Naive B cell (primary cell): ENCODE results near the gene CNTN5. TPM values are rescaled to one million over a fixed set of nuclear protein-coding genes. Genes with fewer than 3 reads are reported as not detected.
A peak's percentile ranks its signal among the peaks of the same experiment; 100 is the strongest.

ENCODE experiments used
- ATAC-seq, 2 donors: fragments of 150-1000 bp; cut with Tn5 transposase; 2 replicates each; pipeline ENCODE4 v1.10.0; 2021; ENCODE audit warnings: low read depth in 2 of 2, mild to moderate bottlenecking in 2 of 2, moderate library complexity in 2 of 2
- DNase-seq: peaks from one replicate; pipeline ENCODE4 v3.0.0; 2022
- H3K27ac Mint-ChIP-seq, 6 donors: one replicate each; pipeline ENCODE4 v1.8.0; 2020 to 2022; ENCODE audit warnings: mild to moderate bottlenecking in 6 of 6, mixed read lengths in 6 of 6, moderate library complexity in 5 of 6, inconsistent platforms in 2 of 6
- H3K27me3 Mint-ChIP-seq, 3 donors: one replicate each; pipeline ENCODE4 v1.8.0; 2021 to 2022; ENCODE audit warnings: mixed read lengths in 3 of 3, mild to moderate bottlenecking in 1 of 3
- H3K36me3 Mint-ChIP-seq, 2 donors: one replicate each; pipeline ENCODE4 v1.8.0; 2020 to 2022; ENCODE audit warnings: mixed read lengths in 2 of 2, inconsistent platforms in 1 of 2, mild to moderate bottlenecking in 1 of 2
- H3K4me1 Mint-ChIP-seq, 3 donors: one replicate each; pipeline ENCODE4 v1.8.0; 2020 to 2022; ENCODE audit warnings: mixed read lengths in 3 of 3, inconsistent platforms in 1 of 3, mild to moderate bottlenecking in 1 of 3, moderate library complexity in 1 of 3
- H3K4me3 Mint-ChIP-seq, 8 donors: one replicate each; pipeline ENCODE4 v1.8.0; 2020 to 2022; ENCODE audit warnings: mild to moderate bottlenecking in 8 of 8, mixed read lengths in 8 of 8, moderate library complexity in 8 of 8, inconsistent platforms in 2 of 8
- H3K9me3 Mint-ChIP-seq, 7 donors: one replicate each; pipeline ENCODE4 v1.8.0; 2020 to 2022; ENCODE audit warnings: mixed read lengths in 7 of 7, mild to moderate bottlenecking in 5 of 7, inconsistent platforms in 2 of 7, moderate library complexity in 1 of 7
- polyA plus RNA-seq, 6 donors: library from polyadenylated mRNA; unstranded; fragments of 300-500 nt; fragmentation: Illumina TruSeq; gene quantifications; one replicate each; pipeline ENCODE4 v1.2.3, GENCODE V29; 2021; ENCODE audit warnings: low read depth in 6 of 6

CNTN5 gene
- polyA plus RNA-seq, 6 donors from 2014 or later = not detected

DNA sequence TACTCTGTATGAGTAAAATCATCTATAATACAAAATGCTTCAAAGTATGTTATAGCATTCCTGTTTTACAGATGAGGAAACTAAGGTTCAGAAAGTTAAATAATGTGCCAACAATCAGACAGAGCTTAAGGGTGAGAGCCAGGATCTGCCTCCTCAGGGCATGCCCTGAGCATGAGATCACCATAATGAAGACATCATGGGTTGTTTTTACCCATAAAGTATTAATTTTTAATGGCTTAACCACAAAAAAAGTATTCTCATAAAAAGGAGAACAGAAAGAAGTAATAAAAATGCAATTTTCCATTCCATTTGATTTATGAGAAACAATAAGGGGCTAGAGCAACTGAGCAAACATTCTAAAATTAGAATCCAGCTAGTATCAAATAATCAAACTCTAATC lies 1132.0 kb downstream of the CNTN5 start:
- ATAC-seq = no peak
- no peaks in the 10 kb centered on the region for H3K36me3 Mint-ChIP-seq

DNA sequence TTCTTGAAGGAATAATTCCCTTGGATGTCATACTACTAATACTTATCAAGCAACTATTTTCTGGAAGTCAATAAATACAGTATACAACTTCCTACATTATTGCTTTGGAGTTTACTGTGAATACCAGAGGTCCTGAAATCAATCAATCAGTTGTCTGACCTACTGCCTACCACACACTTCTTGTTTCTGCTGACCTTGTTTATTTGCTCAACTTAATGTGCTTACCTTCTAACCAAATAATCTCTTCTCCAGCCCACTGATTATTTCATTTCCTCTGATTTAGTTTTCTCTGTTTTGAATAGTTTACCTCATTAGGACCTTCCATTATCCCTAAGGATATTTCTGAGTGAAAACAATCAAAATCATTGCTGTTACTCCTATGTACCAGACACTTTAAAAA lies 1142.7 kb downstream of the CNTN5 start:
- no peaks in the 10 kb centered on the region for H3K27me3 Mint-ChIP-seq
- no peak overlapping the region for H3K4me3 Mint-ChIP-seq
- no peak overlapping the region for H3K27ac Mint-ChIP-seq
- H3K9me3 Mint-ChIP-seq = peaks cover 0 to 11% (median 5%) of the 10 kb centered on the region in 7 donors
- H3K36me3 Mint-ChIP-seq = no peaks in the 10 kb centered on the region
- ATAC-seq = no peak
- H3K4me1 Mint-ChIP-seq = no peaks in the 10 kb centered on the region
- no peak for DNase-seq

More for the DNA sequence above, 1132.0 kb downstream of the CNTN5 start:
- Mint-ChIP-seq H3K27me3 (no peaks in the 10 kb centered on the region), H3K4me1 (no peaks in the 10 kb centered on the region), H3K9me3 (peaks cover 0 to 12% (median 5%) of the 10 kb centered on the region in 7 donors), H3K27ac (no peak overlapping the region), H3K4me3 (no peak overlapping the region)
- DNase-seq = no peak

- Mint-ChIP-seq H3K27me3 (no peaks in the 10 kb centered on the region), H3K27ac (no peak overlapping the region), H3K9me3 (peaks cover 0 to 24% (median 0%) of the 10 kb centered on the region in 7 donors), H3K4me1 (no peaks in the 10 kb centered on the region), H3K4me3 (no peak overlapping the region), H3K36me3 (no peaks in the 10 kb centered on the region)
- DNase-seq (no peak), ATAC-seq (no peak)
Observed at GRCh38 chr11:100174881-100175280, 1154.1 kb downstream of the CNTN5 start.

- Mint-ChIP-seq H3K36me3 (no peaks in the 10 kb centered on the region), H3K27me3 (no peaks in the 10 kb centered on the region)
- no peak for ATAC-seq
Observed at GRCh38 chr11:100176456-100176855, 1155.7 kb downstream of the CNTN5 start.

GRCh38 chr11:100177651-100178050 lies 1156.9 kb downstream of the CNTN5 start:
- ATAC-seq = no peak
- no peak for DNase-seq
- peaks cover 0 to 20% (median 4%) of the 10 kb centered on the region in 7 donors for H3K9me3 Mint-ChIP-seq
- H3K27me3 Mint-ChIP-seq = no peaks in the 10 kb centered on the region
- no peak overlapping the region for H3K27ac Mint-ChIP-seq
- H3K36me3 Mint-ChIP-seq = no peaks in the 10 kb centered on the region
- H3K4me3 Mint-ChIP-seq = no peak overlapping the region
- H3K4me1 Mint-ChIP-seq = no peaks in the 10 kb centered on the region

More at GRCh38 chr11:100176456-100176855, 1155.7 kb downstream of the CNTN5 start:
- no peak for DNase-seq
- no peaks in the 10 kb centered on the region for H3K4me1 Mint-ChIP-seq
- H3K27ac Mint-ChIP-seq = no peak overlapping the region
- H3K4me3 Mint-ChIP-seq = no peak overlapping the region
- peaks cover 0 to 24% (median 4%) of the 10 kb centered on the region in 7 donors for H3K9me3 Mint-ChIP-seq

DNA sequence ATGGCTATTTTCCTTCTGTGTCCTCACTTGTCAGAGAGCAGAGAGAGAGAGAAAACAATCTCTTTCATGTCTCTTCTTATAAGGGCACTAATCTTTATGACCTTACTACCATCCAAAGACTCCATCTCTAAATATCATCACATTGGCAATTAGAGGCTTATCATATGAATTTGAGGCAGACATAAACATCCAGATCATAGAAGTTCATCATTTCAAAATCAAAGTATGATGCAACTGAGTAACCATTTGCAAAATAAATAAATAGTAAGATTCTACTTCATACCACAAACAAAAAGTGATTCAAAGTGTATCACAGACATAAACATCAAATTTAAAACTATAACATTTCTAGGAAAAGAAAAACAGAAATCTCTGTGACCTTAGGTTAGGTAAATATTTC lies 1161.6 kb downstream of the CNTN5 start:
- Mint-ChIP-seq H3K4me1 (no peaks in the 10 kb centered on the region), H3K27me3 (no peaks in the 10 kb centered on the region), H3K9me3 (peaks cover 0 to 19% (median 9%) of the 10 kb centered on the region in 7 donors), H3K36me3 (no peaks in the 10 kb centered on the region), H3K27ac (no peak overlapping the region), H3K4me3 (no peak overlapping the region)
- DNase-seq (no peak), ATAC-seq (no peak)

DNA sequence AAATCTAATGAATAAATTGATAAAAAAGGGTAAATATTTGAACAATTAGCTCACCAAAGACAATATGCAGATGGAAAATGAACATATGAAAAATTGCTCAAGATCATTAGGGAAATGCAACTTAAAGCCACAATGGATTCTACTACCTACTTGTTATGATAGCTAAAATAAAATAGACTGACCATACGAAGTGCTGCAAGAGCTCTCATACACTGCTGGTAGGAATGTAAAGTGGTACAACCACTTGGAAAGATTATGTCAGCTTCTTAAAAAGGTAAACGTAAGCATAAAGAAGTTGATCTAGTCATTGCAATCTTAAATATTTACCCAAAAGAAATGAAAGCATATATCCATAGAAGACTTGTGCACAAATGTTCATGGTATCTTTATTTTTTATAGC lies 1162.2 kb downstream of the CNTN5 start:
- no peak for DNase-seq
- ATAC-seq = no peak
- H3K27ac Mint-ChIP-seq = peak overlapping the region in 1 of 6 donors; percentile 15
- H3K27me3 Mint-ChIP-seq = no peaks in the 10 kb centered on the region
- H3K9me3 Mint-ChIP-seq = peaks cover 0 to 19% (median 9%) of the 10 kb centered on the region in 7 donors
- no peaks in the 10 kb centered on the region for H3K36me3 Mint-ChIP-seq
- H3K4me3 Mint-ChIP-seq = no peak overlapping the region
- no peaks in the 10 kb centered on the region for H3K4me1 Mint-ChIP-seq

DNA sequence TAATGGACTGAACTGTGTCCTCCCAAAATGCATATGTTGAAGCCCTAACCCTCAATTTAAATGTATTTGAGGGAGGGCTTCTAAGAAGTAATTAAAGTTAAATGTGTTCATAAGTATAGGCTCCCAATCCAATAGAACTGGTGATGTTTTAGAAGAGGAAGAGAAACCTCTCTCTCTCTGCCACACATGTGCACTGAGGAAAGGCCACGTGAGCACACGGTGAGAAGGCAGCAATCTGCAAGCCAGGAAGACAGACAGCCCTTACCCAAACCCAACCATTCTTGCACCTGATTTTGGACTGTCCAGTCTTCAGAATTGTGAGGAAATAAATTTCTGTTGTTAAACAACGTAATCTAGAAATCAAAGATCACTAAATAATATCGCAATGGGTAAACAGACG lies 1164.8 kb downstream of the CNTN5 start:
- H3K4me3 Mint-ChIP-seq = no peak overlapping the region
- no peaks in the 10 kb centered on the region for H3K36me3 Mint-ChIP-seq
- H3K4me1 Mint-ChIP-seq = no peaks in the 10 kb centered on the region
- DNase-seq (no peak), ATAC-seq (no peak)
- no peaks in the 10 kb centered on the region for H3K27me3 Mint-ChIP-seq
- peaks cover 0 to 19% (median 7%) of the 10 kb centered on the region in 7 donors for H3K9me3 Mint-ChIP-seq
- no peak overlapping the region for H3K27ac Mint-ChIP-seq

DNA sequence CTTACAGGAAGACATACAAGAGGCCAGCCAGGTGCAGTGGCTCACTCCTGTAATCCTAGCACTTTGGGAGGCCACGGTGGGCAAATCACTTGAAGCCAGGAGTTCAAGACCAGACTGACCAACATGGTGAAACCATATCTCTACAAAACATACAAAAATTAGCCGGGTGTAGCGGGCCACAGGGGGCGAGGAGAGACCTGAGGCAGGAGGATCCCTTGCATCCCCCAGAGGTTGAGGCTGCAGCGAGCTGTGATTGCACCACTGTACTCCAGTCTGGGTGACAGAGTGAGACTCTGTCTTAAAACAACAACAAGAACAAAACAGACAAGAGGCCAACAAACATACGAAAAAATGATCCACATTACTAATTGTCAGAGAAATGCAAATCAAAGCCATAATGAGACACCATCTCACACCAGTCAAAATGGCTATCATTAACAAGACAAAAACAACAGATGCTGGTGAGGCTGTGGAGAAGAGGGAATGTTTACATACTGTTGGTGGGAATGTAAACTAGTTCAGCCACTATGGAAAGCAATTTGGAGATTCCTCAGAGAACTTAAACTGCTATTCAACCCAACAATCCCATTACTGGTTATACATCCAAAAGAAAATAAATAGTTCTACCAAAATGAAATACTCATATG lies 1167.5 kb downstream of the CNTN5 start:
- no peak for ATAC-seq
- DNase-seq = no peak
- no peaks in the 10 kb centered on the region for H3K36me3 Mint-ChIP-seq
- H3K27ac Mint-ChIP-seq = no peak overlapping the region
- H3K4me1 Mint-ChIP-seq = no peaks in the 10 kb centered on the region
- peaks cover 0 to 15% (median 8%) of the 10 kb centered on the region in 7 donors for H3K9me3 Mint-ChIP-seq
- no peak overlapping the region for H3K4me3 Mint-ChIP-seq
- H3K27me3 Mint-ChIP-seq = no peaks in the 10 kb centered on the region

DNA sequence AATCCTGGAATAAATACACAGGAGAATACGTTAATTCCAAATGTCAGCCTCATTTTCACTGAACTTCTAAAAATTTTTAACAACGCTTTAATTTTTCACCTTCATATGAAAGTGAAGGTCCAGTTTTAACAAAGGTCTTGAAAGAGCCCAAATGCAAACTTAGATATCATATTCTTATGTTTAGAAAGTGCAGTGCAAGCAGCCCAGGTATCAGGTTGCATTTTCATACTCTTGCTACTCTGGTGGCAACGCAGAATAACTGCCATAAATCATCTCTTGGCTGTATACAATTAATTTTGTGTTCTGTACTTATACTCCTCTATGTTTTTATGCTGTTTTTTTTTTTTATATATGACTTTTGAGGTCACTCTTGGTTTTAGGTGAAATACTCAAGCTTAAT lies 1169.6 kb downstream of the CNTN5 start:
- no peak overlapping the region for H3K4me3 Mint-ChIP-seq
- ATAC-seq (no peak), DNase-seq (no peak)
- H3K4me1 Mint-ChIP-seq = no peaks in the 10 kb centered on the region
- H3K9me3 Mint-ChIP-seq = peaks cover 0 to 9% (median 3%) of the 10 kb centered on the region in 7 donors
- no peaks in the 10 kb centered on the region for H3K36me3 Mint-ChIP-seq
- no peak overlapping the region for H3K27ac Mint-ChIP-seq
- H3K27me3 Mint-ChIP-seq = no peaks in the 10 kb centered on the region

DNA sequence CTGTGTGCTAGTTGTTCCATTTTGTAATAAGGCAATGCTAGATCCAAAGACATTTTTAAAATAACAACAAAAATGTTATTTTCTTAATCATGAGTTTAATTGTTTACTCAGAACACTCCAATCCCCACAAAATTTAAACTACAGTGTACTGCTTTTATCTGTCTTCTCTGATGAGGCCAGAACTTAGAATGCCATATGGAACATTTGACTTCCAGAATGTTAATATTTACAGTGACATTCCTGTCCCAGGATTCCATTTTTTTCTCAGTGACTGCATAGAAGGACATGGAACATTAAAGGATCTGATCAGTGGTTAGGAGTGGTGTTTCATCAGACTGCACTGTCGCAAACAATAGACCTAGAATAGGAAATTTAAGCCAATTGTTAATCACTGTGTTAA lies 1171.4 kb downstream of the CNTN5 start:
- H3K4me3 Mint-ChIP-seq = no peak overlapping the region
- no peaks in the 10 kb centered on the region for H3K4me1 Mint-ChIP-seq
- DNase-seq (no peak), ATAC-seq (no peak)
- H3K9me3 Mint-ChIP-seq = peaks cover 0 to 14% (median 3%) of the 10 kb centered on the region in 7 donors
- H3K27ac Mint-ChIP-seq = no peak overlapping the region
- no peaks in the 10 kb centered on the region for H3K27me3 Mint-ChIP-seq
- no peaks in the 10 kb centered on the region for H3K36me3 Mint-ChIP-seq

GRCh38 chr11:100203789-100204188 lies 1183.0 kb downstream of the CNTN5 start:
- Mint-ChIP-seq H3K4me3 (no peak overlapping the region), H3K27ac (no peak overlapping the region), H3K27me3 (no peaks in the 10 kb centered on the region), H3K9me3 (peaks cover 0 to 2% (median 0%) of the 10 kb centered on the region in 7 donors), H3K36me3 (no peaks in the 10 kb centered on the region), H3K4me1 (no peaks in the 10 kb centered on the region)
- ATAC-seq (no peak), DNase-seq (no peak)

GRCh38 chr11:100205926-100206325 lies 1185.2 kb downstream of the CNTN5 start:
- Mint-ChIP-seq H3K4me3 (no peak overlapping the region), H3K27me3 (no peaks in the 10 kb centered on the region), H3K27ac (no peak overlapping the region), H3K9me3 (peaks cover 0 to 2% (median 0%) of the 10 kb centered on the region in 7 donors), H3K36me3 (no peaks in the 10 kb centered on the region), H3K4me1 (no peaks in the 10 kb centered on the region)
- ATAC-seq (no peak), DNase-seq (no peak)

- DNase-seq (no peak), ATAC-seq (no peak)
- Mint-ChIP-seq H3K4me1 (no peaks in the 10 kb centered on the region), H3K9me3 (peaks cover 0 to 2% (median 0%) of the 10 kb centered on the region in 7 donors), H3K27me3 (no peaks in the 10 kb centered on the region), H3K27ac (no peak overlapping the region), H3K36me3 (no peaks in the 10 kb centered on the region), H3K4me3 (no peak overlapping the region)
Observed at GRCh38 chr11:100208207-100208606, 1187.5 kb downstream of the CNTN5 start.
